Upper lobe of right lung (tissue), 1 donor: ENCODE data around the gene TOM1L2. TPM values are rescaled to one million over a fixed set of nuclear protein-coding genes. Genes with fewer than 3 reads are reported as not detected.

ENCODE experiments used
- ATAC-seq: fragments of 200-7000 bp; cut with Tn5 transposase; one replicate; pipeline ENCODE4 v1.9.1; 2020; ENCODE audit warnings: mild to moderate bottlenecking, moderate library complexity
- DNase-seq: peaks from one replicate; pipeline ENCODE4 v3.0.0-alpha.2; 2020
- H3K27ac ChIP-seq: fragments of 200-600 bp; one replicate; pipeline ENCODE4 v1.8.0; 2022
- H3K27me3 ChIP-seq: fragments of 200-600 bp; one replicate; pipeline ENCODE4 v1.8.0; 2022; ENCODE audit warnings: mild to moderate bottlenecking
- H3K36me3 ChIP-seq: fragments of 200-600 bp; one replicate; pipeline ENCODE4 v1.8.0; 2022
- H3K4me1 ChIP-seq: fragments of 200-600 bp; one replicate; pipeline ENCODE4 v1.8.0; 2022
- H3K4me3 ChIP-seq: fragments of 200-600 bp; one replicate; pipeline ENCODE4 v1.8.0; 2022; ENCODE audit warnings: mild to moderate bottlenecking
- H3K9me3 ChIP-seq: fragments of 200-600 bp; one replicate; pipeline ENCODE4 v1.8.0; 2022
- CTCF ChIP-seq: fragments of 200-600 bp; IDR thresholded peaks from one replicate; pipeline ENCODE4 v1.8.0; 2022; ENCODE audit warnings: antibody characterized with exemption
- intact Hi-C: fragments of 100-400 bp; cut with DNase I; formaldehyde crosslinking; loops from one replicate; pipeline ENCODE4 v1.11.0; 2022
- total RNA-seq: library from RNA; stranded (reverse); fragmentation: NEBNext Ultra II Directional; extraction: Animal tissue kit (Norgen Biotek cat#: 25700); gene quantifications from one replicate; pipeline ENCODE4 v1.2.1, GENCODE V29; 2021
- donor health status: DM: no; HTN: yes; CAD: no; lungs with severe emphysema.

Gene TOM1L2
- total RNA-seq, 1 donor from 2014 or later: 76.7 TPM

- DNase-seq (no peak), ATAC-seq (no peak)
- H3K9me3 ChIP-seq: no peaks in the 10 kb centered on the region
- TF ChIP-seq CTCF: no peak
- H3K27me3 ChIP-seq: no peaks in the 10 kb centered on the region
- no peaks in the 10 kb centered on the region for H3K36me3 ChIP-seq
- intact Hi-C loops: no loop called here
- no peak overlapping the region for H3K27ac ChIP-seq
- H3K4me1 ChIP-seq: peaks cover 50% of the 10 kb centered on the region
- no peak overlapping the region for H3K4me3 ChIP-seq
These were observed 34.9 kb downstream of the TOM1L2 start for GRCh38 chr17:17937201-17937853.

- TF ChIP-seq CTCF: no peak
- DNase-seq (no peak), ATAC-seq (peak; percentile 82)
- Histone ChIP-seq H3K27me3 (no peaks in the 10 kb centered on the region), H3K9me3 (no peaks in the 10 kb centered on the region), H3K36me3 (no peaks in the 10 kb centered on the region), H3K27ac (peak overlapping the region; percentile 14), H3K4me3 (no peak overlapping the region), H3K4me1 (peaks cover 35% of the 10 kb centered on the region)
- intact Hi-C loops: no loop called here
These were observed 36.6 kb downstream of the TOM1L2 start for GRCh38 chr17:17935321-17936271.

- no peak for TF ChIP-seq CTCF
- no peaks in the 10 kb centered on the region for H3K36me3 ChIP-seq
- intact Hi-C loops: no loop called here
- H3K4me3 ChIP-seq: no peak overlapping the region
- peaks cover 35% of the 10 kb centered on the region for H3K4me1 ChIP-seq
- ATAC-seq: no peak
- no peaks in the 10 kb centered on the region for H3K9me3 ChIP-seq
- no peaks in the 10 kb centered on the region for H3K27me3 ChIP-seq
- no peak for DNase-seq
- H3K27ac ChIP-seq: no peak overlapping the region
These were observed 37.4 kb downstream of the TOM1L2 start for GRCh38 chr17:17934806-17935205.

- Histone ChIP-seq H3K4me3 (no peak overlapping the region), H3K9me3 (no peaks in the 10 kb centered on the region), H3K36me3 (no peaks in the 10 kb centered on the region), H3K4me1 (peaks cover 38% of the 10 kb centered on the region), H3K27me3 (no peaks in the 10 kb centered on the region), H3K27ac (no peak overlapping the region)
- DNase-seq (no peak), ATAC-seq (no peak)
- TF ChIP-seq CTCF: no peak
- intact Hi-C loops: no loop called here
These were observed 38.0 kb downstream of the TOM1L2 start for GRCh38 chr17:17934214-17934613.

GRCh38 chr17:17933775-17934174 is 38.4 kb downstream of the TOM1L2 start:
- Histone ChIP-seq H3K36me3 (no peaks in the 10 kb centered on the region), H3K9me3 (no peaks in the 10 kb centered on the region), H3K27me3 (no peaks in the 10 kb centered on the region), H3K4me3 (no peak overlapping the region), H3K27ac (no peak overlapping the region), H3K4me1 (peaks cover 43% of the 10 kb centered on the region)
- DNase-seq: no peak
- no peak for ATAC-seq
- intact Hi-C loops: no loop called here
- TF ChIP-seq CTCF: no peak
